ENCODE measurements around the gene SBK1.
"Not testable (repeated sequence)": the region's sequence is repeated elsewhere in the genome, so short reads cannot be mapped to it uniquely, and the experiment has no call there.

The SBK1 gene

GRCh38 chr16:28291651-28292626 is at the start of gene SBK1:
SBK1 (plus strand) TSS chr16:28292525; CDS start chr16:28317392, 24,867 bp downstream.
- Histone ChIP-seq H3K36me3 (ENCODE audit: insufficient read depth, low read length) (no peaks in the 10 kb centered on the region), H3K4me3 (ENCODE audit: low read depth in 1 of 2, low read length in 2 of 2) (peak within 1 kb of the TSS; percentile 47 to 52), H3K9me3 (ENCODE audit: low read length) (no peaks in the 10 kb centered on the region), H3K9ac (ENCODE audit: low read length) (no peak within 1 kb of the TSS), H3K27me3 (ENCODE audit: control insufficient read depth in 1 of 2, insufficient read depth in 2 of 2, low read length in 2 of 2) (peaks cover 0 to 22% of the 10 kb centered on the region in 2 donors), H3K27ac (ENCODE audit: low read depth, low read length) (no peak within 1 kb of the TSS), H3K4me1 (ENCODE audit: insufficient read depth, low read length) (peaks cover 8% of the 10 kb centered on the region)

GRCh38 chr16:28249483-28249882 is 42.8 kb upstream of the SBK1 start:
- not testable (repeated sequence) for H3K9ac ChIP-seq (ENCODE audit: low read length); H3K4me3 ChIP-seq (ENCODE audit: low read depth in 1 of 2, low read length in 2 of 2); H3K36me3 ChIP-seq (ENCODE audit: insufficient read depth, low read length); H3K9me3 ChIP-seq (ENCODE audit: low read length); H3K4me1 ChIP-seq (ENCODE audit: insufficient read depth, low read length); H3K27me3 ChIP-seq (ENCODE audit: control insufficient read depth in 1 of 2, insufficient read depth in 2 of 2, low read length in 2 of 2); H3K27ac ChIP-seq (ENCODE audit: low read depth, low read length)

DNA sequence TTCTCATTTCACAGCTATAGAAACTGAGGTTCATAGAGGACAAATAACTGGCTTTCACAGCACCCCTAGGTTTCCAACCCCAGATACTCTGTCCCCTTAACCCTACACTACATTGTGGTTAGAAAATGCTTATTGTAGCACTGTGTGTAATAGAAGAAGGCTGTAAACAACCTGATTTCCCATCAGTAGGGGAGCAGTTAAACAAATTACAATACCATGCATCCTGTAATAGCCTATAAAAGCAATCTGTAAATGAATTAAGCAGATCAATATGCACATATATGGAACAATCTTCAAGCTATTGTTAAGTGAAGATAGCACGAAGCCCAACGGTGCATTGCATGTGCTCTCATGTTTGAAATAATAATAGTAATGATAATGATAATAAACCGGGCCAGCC is 41.3 kb upstream of the SBK1 start:
- H3K27ac ChIP-seq (ENCODE audit: low read depth, low read length): no peak overlapping the region
- no peak overlapping the region for H3K9ac ChIP-seq (ENCODE audit: low read length)
- no peaks in the 10 kb centered on the region for H3K36me3 ChIP-seq (ENCODE audit: insufficient read depth, low read length)
- H3K4me3 ChIP-seq (ENCODE audit: low read depth in 1 of 2, low read length in 2 of 2): no peak overlapping the region
- no peaks in the 10 kb centered on the region for H3K9me3 ChIP-seq (ENCODE audit: low read length)
- H3K4me1 ChIP-seq (ENCODE audit: insufficient read depth, low read length): no peaks in the 10 kb centered on the region
- H3K27me3 ChIP-seq (ENCODE audit: control insufficient read depth in 1 of 2, insufficient read depth in 2 of 2, low read length in 2 of 2): no peaks in the 10 kb centered on the region

GRCh38 chr16:28254158-28254557 is 38.2 kb upstream of the SBK1 start:
- no peak overlapping the region for H3K27ac ChIP-seq (ENCODE audit: low read depth, low read length)
- H3K9ac ChIP-seq (ENCODE audit: low read length): no peak overlapping the region
- H3K27me3 ChIP-seq (ENCODE audit: control insufficient read depth in 1 of 2, insufficient read depth in 2 of 2, low read length in 2 of 2): peaks cover 0 to 6% of the 10 kb centered on the region in 2 donors
- no peaks in the 10 kb centered on the region for H3K36me3 ChIP-seq (ENCODE audit: insufficient read depth, low read length)
- no peaks in the 10 kb centered on the region for H3K4me1 ChIP-seq (ENCODE audit: insufficient read depth, low read length)
- H3K4me3 ChIP-seq (ENCODE audit: low read depth in 1 of 2, low read length in 2 of 2): no peak overlapping the region
- no peaks in the 10 kb centered on the region for H3K9me3 ChIP-seq (ENCODE audit: low read length)

DNA sequence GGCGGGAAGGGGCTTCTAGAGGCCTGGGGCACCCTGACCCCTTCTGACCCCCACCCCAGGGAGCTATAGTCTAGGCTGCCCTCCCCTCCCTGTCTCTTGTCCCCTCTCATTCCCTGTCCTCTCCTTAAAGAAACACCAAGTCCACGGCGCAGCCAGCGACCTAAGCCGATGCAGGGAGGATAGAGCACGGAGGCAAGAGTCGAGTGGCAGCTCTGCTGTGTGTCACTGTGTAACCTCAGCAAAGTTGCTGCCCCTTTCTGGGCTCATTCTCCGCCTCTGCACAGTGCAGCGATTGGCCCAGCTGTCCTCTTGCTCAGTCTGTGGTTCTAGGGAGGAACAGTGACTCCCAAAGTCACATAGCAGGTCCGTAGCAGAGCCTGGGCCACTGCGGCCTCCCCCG is 36.5 kb upstream of the SBK1 start:
- Histone ChIP-seq H3K4me1 (ENCODE audit: insufficient read depth, low read length) (no peaks in the 10 kb centered on the region), H3K27me3 (ENCODE audit: control insufficient read depth in 1 of 2, insufficient read depth in 2 of 2, low read length in 2 of 2) (peaks cover 0 to 7% of the 10 kb centered on the region in 2 donors), H3K9ac (ENCODE audit: low read length) (no peak overlapping the region), H3K27ac (ENCODE audit: low read depth, low read length) (no peak overlapping the region), H3K9me3 (ENCODE audit: low read length) (no peaks in the 10 kb centered on the region), H3K4me3 (ENCODE audit: low read depth in 1 of 2, low read length in 2 of 2) (no peak overlapping the region), H3K36me3 (ENCODE audit: insufficient read depth, low read length) (no peaks in the 10 kb centered on the region)

GRCh38 chr16:28257256-28257655 is 35.1 kb upstream of the SBK1 start:
- Histone ChIP-seq H3K4me1 (ENCODE audit: insufficient read depth, low read length) (no peaks in the 10 kb centered on the region), H3K36me3 (ENCODE audit: insufficient read depth, low read length) (no peaks in the 10 kb centered on the region), H3K9me3 (ENCODE audit: low read length) (no peaks in the 10 kb centered on the region), H3K27ac (ENCODE audit: low read depth, low read length) (no peak overlapping the region), H3K27me3 (ENCODE audit: control insufficient read depth in 1 of 2, insufficient read depth in 2 of 2, low read length in 2 of 2) (peaks cover 0 to 7% of the 10 kb centered on the region in 2 donors), H3K9ac (ENCODE audit: low read length) (no peak overlapping the region), H3K4me3 (ENCODE audit: low read depth in 1 of 2, low read length in 2 of 2) (no peak overlapping the region)

DNA sequence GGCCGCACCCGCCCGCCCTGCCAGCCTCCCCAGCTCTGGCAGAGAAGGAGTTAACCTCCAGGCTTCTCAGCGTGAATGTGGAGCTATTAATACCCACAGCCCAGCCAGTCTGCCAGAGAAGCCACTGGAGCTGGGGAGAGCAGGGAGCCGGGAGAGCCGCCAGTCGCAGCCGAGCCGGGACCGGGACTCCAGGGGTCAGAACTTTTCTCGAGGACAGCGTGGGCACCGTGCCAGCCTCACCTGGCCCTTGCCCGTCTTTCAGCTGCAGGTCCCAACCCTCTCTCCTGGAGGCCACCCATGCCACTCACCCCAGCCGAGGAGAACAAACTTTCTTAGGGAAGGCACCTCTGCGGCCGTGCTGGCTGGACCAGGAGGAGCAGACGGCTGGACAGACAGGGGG is 33.8 kb upstream of the SBK1 start:
- H3K9ac ChIP-seq (ENCODE audit: low read length): no peak overlapping the region
- H3K4me1 ChIP-seq (ENCODE audit: insufficient read depth, low read length): no peaks in the 10 kb centered on the region
- no peaks in the 10 kb centered on the region for H3K9me3 ChIP-seq (ENCODE audit: low read length)
- no peak overlapping the region for H3K27ac ChIP-seq (ENCODE audit: low read depth, low read length)
- no peaks in the 10 kb centered on the region for H3K36me3 ChIP-seq (ENCODE audit: insufficient read depth, low read length)
- H3K4me3 ChIP-seq (ENCODE audit: low read depth in 1 of 2, low read length in 2 of 2): no peak overlapping the region
- H3K27me3 ChIP-seq (ENCODE audit: control insufficient read depth in 1 of 2, insufficient read depth in 2 of 2, low read length in 2 of 2): peaks cover 0 to 7% of the 10 kb centered on the region in 2 donors

- Histone ChIP-seq H3K4me3 (ENCODE audit: low read depth in 1 of 2, low read length in 2 of 2) (no peak overlapping the region), H3K4me1 (ENCODE audit: insufficient read depth, low read length) (no peaks in the 10 kb centered on the region), H3K36me3 (ENCODE audit: insufficient read depth, low read length) (no peaks in the 10 kb centered on the region), H3K9ac (ENCODE audit: low read length) (no peak overlapping the region), H3K27me3 (ENCODE audit: control insufficient read depth in 1 of 2, insufficient read depth in 2 of 2, low read length in 2 of 2) (peaks cover 0 to 7% of the 10 kb centered on the region in 2 donors), H3K9me3 (ENCODE audit: low read length) (no peaks in the 10 kb centered on the region), H3K27ac (ENCODE audit: low read depth, low read length) (no peak overlapping the region)
These were observed 33.1 kb upstream of the SBK1 start for GRCh38 chr16:28259091-28259780.

DNA sequence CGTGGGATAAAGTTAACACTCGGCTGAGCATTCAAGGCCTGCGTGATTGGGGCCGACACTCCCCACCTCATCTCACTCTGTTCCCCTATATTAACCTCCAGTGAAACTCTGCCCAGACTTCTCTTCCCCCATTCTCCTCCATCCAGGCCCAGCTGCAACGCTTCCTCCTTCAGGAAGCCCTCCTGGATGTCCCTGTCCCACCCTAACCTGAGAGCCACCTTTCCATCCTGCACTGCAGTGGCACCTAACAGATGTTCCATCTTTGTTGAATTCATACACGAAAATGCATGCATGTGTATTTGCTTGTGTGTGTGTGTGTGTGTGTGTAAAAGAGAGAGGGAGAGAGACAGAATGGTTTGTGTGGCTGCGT is 32.6 kb upstream of the SBK1 start:
- Histone ChIP-seq H3K4me3 (ENCODE audit: low read depth in 1 of 2, low read length in 2 of 2) (no peak overlapping the region), H3K9me3 (ENCODE audit: low read length) (no peaks in the 10 kb centered on the region), H3K4me1 (ENCODE audit: insufficient read depth, low read length) (no peaks in the 10 kb centered on the region), H3K27me3 (ENCODE audit: control insufficient read depth in 1 of 2, insufficient read depth in 2 of 2, low read length in 2 of 2) (peaks cover 0 to 7% of the 10 kb centered on the region in 2 donors), H3K36me3 (ENCODE audit: insufficient read depth, low read length) (no peaks in the 10 kb centered on the region), H3K9ac (ENCODE audit: low read length) (no peak overlapping the region), H3K27ac (ENCODE audit: low read depth, low read length) (no peak overlapping the region)

DNA sequence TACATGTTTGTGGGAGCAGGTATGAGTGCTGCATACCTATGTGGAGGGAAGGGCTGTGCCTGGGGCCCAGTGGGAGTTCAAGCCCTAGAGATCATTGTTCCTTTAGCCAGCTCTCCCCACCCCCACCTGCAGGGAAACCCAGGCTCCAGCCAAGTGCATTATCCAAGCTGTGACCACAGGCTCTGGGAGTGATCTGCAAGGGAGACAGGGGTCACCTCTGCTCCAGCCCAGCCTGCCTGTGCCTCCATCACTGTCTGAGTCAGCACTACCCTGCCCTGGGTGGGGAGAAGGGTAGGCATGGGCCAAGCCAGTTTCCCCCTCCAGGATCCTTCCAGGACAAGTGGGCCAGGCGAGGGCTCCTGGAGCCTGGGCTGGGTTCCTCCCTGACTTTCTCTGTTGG is 32.1 kb upstream of the SBK1 start:
- H3K9me3 ChIP-seq (ENCODE audit: low read length): no peaks in the 10 kb centered on the region
- no peak overlapping the region for H3K9ac ChIP-seq (ENCODE audit: low read length)
- no peaks in the 10 kb centered on the region for H3K36me3 ChIP-seq (ENCODE audit: insufficient read depth, low read length)
- H3K27ac ChIP-seq (ENCODE audit: low read depth, low read length): no peak overlapping the region
- H3K4me1 ChIP-seq (ENCODE audit: insufficient read depth, low read length): no peaks in the 10 kb centered on the region
- H3K4me3 ChIP-seq (ENCODE audit: low read depth in 1 of 2, low read length in 2 of 2): no peak overlapping the region
- peaks cover 0 to 7% of the 10 kb centered on the region in 2 donors for H3K27me3 ChIP-seq (ENCODE audit: control insufficient read depth in 1 of 2, insufficient read depth in 2 of 2, low read length in 2 of 2)

GRCh38 chr16:28261942-28262341 is 30.4 kb upstream of the SBK1 start:
- H3K9me3 ChIP-seq (ENCODE audit: low read length): no peaks in the 10 kb centered on the region
- H3K36me3 ChIP-seq (ENCODE audit: insufficient read depth, low read length): no peaks in the 10 kb centered on the region
- no peak overlapping the region for H3K4me3 ChIP-seq (ENCODE audit: low read depth in 1 of 2, low read length in 2 of 2)
- H3K27me3 ChIP-seq (ENCODE audit: control insufficient read depth in 1 of 2, insufficient read depth in 2 of 2, low read length in 2 of 2): peaks cover 0 to 7% of the 10 kb centered on the region in 2 donors
- H3K27ac ChIP-seq (ENCODE audit: low read depth, low read length): no peak overlapping the region
- no peaks in the 10 kb centered on the region for H3K4me1 ChIP-seq (ENCODE audit: insufficient read depth, low read length)
- no peak overlapping the region for H3K9ac ChIP-seq (ENCODE audit: low read length)

All from muscle layer of colon (tissue), 2 donors.